Stimulated activated CD4-positive, alpha-beta T cell treated with anti-CD3 and anti-CD28 coated beads, Interleukin-15, amount 100 ng/mL, for 24 hours (primary cell): ENCODE data around the gene AGAP1.

Source experiments
- DNase-seq: peaks from one replicate; pipeline ENCODE4 v3.0.0-alpha.2; 2020

The AGAP1 gene

DNA sequence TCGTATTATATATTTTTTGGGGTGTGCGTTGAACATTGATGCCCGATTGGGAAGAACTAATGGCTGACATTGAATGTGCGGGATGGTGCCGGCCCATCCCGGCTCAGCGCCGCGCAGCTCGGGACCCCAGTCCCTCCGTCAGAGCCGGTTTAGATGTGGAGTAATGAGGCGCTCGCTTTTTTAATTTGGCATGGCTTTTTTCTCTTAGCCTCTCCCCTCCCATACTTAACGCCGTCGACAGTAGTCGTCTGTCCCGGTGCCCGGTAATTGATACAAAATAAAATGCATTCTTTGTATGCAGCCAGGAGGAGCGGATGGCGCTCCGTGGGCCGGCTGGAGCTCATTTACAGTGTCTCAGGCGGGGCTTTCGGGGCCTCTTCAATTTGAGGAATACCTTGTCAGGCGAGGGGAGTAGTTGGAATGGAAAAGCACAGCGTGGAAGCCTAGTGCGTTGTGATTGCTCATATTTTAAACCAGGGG lies 465.1 kb downstream of the AGAP1 start:
- DNase-seq: no peak

GRCh38 chr2:235960011-235960715 lies 466.3 kb downstream of the AGAP1 start:
- DNase-seq: no peak

GRCh38 chr2:235960716-235961640 lies 467.1 kb downstream of the AGAP1 start:
- DNase-seq: no peak

DNA sequence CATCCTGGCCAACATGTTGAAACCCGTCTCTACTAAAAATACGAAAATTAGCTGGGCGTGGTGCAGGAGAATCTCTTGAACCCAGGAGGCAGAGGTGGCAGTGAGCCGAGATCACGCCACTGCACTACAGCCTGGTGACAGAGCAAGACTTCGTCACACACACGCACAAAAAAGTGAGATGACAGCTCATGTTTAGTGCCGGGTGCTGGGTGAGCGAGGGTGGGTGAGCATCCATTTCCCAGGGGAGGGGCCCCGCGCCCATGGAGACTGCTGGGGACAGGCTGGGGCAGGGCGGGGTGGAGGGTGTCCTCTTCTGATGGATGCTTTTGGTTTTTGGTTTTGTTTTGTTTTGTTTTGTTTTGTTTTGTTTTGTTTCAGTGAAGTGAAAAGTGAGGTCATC lies 467.9 kb downstream of the AGAP1 start:
- DNase-seq: no peak

DNA sequence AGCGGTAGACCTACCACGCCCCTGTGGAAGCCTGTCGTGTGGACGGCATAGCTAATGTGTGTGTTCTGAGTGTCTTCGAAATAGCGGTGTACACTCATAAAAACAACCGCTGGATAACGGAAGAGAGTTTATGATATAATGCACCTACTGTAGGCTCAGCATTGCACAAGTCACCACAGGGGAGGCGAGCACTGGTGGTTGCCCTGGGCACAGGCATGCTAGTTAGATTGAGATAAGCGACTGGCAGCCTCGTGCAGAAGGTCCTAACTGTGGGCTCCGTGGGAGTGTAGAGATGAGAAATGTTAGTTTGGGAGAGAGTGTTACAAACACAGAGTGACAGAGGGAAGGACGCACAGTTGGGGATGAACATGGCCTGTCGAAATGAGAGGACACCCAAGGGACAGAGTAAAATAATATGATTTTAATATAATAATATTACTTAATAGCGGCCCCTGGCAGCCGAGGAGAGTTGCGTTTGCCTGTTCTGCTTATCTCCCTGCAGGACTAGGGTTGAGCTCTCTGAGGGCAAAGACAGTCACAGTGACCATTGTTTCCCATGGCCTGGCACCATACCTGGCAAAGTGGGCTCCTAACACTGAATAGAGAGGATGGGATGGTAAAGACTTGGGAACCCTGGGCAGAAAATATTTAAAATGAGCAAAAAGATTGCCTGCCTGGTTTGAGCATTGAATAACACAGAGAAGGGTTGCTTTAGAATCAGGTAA lies 470.2 kb downstream of the AGAP1 start:
- no peak for DNase-seq

DNA sequence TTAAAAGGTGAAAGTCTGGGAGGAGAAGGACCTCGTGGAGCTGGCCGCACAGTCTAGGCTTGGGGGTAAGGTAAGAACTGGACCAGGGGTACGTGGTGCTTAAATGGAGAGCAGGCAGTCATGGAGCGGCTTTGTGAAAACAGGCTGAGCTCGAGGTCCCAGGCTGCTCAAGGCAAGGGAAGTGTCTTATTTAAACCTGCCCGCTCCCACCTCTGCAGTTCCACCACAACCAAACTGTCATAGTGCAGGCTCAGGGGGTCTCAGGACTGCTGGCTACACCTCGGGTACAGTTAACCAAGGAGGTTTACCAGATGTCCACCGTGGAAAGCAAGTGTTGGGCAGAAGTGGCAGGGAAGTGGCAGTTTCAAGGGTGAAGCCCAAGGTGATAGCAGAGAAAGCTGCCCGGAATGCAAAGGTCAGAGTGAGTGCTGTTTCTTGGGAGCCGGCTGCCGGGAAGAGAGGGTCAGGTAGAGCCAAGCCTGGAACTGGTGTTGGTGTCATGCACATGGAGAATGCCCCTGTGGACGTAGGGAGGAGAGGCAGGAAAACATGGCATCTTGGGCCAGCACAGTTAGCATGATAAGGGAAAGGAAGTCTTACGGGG lies 471.0 kb downstream of the AGAP1 start:
- no peak for DNase-seq

- DNase-seq: no peak
Measured at GRCh38 chr2:235966396-235966795, 472.6 kb downstream of the AGAP1 start.

- no peak for DNase-seq
Measured at GRCh38 chr2:235966932-235967757, 473.3 kb downstream of the AGAP1 start.

DNA sequence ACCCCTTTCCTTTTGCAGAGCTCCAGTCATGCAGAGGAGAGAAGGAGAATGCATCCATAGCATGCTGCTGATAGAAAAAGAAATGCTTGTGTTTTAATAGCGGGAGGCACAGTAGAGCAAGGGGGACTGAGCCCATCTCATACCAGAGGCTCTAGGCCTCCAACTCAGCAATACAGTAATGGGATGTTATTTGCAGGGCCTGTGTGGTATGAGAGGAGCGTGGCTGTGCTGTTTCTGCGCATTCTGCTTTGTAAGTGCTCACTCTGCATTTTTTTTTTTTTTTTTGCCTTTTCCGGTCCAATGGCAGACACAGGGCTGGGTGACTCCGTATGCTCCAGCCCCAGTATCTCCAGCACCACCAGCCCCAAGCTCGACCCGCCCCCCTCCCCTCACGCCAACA lies 474.3 kb downstream of the AGAP1 start:
- no peak for DNase-seq

- no peak for DNase-seq
Measured at GRCh38 chr2:235968616-235969324, 474.9 kb downstream of the AGAP1 start.

DNA sequence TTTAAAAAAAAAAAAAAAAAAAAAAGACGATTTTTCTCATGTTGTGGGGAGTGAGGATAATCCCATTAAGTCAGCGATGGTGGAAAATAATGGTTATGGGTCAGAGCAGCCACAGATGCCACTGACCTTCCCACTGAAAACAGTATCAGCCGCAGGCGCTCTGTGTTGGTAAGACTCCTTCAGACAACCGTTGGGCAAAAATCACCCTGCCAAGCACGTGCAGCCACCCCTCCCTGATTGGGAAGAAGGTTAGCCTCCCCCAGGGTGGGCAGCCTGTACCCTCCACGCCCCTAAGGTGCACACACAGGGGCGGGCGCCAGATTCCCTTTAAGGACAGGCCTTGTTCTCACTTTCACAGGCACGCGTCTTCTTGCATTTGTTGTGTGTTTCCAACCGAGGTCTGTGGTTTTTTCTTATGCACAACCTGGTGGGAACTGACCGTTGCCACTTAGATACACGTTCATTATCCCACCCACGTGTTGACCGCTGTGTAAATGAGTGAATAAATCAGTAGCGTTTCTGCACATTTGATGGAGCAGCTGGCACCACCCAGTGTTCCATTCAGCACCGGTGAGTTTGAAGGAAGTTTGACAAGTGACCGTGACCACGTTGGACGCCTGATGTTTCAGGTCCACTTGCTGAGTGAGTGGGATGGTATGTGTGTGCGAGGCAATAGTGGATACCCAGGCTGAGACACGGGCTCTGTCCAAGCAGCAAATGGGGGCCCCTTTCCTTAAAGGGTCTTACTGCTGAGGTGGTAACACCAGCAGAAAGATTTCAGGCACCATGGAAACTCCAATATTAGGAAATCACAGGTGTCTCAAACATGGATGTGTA lies 476.6 kb downstream of the AGAP1 start:
- no peak for DNase-seq

DNA sequence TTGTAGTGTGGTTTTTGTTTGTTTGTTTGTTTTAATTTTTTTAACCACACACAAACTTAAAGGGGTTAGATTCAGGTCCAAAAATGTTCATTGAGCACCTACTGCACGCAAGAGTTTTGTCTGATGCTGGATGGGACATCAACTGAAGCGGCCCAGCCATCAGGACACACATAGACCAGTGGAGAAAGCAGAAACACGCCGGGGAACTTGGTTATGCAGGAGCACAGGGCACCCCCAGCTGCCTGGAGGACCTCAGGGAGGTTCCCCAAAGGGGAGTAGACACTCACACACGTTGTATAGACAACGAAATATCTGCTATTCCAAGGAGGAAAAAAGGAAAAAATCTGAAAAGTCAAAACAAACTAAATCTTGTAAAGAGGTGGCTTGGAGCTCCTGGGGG lies 482.7 kb downstream of the AGAP1 start:
- DNase-seq: no peak

GRCh38 chr2:235976956-235977355 lies 483.1 kb downstream of the AGAP1 start:
- no peak for DNase-seq

DNA sequence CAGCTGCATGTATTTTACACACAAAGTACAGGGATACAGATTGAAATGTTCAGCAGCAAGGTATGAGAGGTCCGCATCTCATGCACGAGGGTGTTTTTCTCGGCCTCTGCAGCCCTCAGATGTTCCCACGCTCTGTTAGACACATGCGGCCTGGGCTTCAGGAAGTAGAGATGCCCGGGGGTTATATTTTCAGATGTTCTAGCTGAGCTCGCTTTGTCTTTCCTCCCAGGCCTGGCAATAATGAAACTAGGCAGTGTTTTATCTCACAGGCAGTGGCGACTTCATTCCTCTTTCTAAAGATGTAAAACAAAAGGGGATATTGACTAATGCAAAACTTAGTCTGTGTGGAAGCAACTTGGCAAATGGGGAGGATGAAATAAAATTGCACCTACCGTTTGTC lies 483.6 kb downstream of the AGAP1 start:
- DNase-seq: no peak

- DNase-seq: no peak
Measured at GRCh38 chr2:235978022-235978421, 484.2 kb downstream of the AGAP1 start.

DNA sequence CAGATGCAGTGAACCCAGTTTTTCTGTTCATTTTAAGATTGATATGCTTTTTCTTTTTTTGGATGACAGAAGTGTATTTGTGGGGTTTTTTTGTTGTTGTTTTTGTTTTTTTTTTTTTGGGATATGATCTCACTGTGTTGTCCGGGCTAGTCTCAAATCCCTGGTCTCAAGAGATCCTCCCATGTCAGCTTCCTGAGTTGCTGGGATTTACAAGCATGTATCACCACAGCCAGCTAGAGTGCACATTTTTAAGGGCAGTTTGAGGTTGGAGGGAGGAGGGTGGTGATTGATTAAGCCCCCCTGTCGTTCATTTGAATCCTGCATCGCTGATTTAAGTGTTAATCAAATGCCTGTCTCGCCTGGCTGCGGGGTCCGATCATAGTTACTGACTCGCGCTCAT lies 485.2 kb downstream of the AGAP1 start:
- DNase-seq: no peak

GRCh38 chr2:235979753-235980435 lies 486.1 kb downstream of the AGAP1 start:
- DNase-seq: no peak

DNA sequence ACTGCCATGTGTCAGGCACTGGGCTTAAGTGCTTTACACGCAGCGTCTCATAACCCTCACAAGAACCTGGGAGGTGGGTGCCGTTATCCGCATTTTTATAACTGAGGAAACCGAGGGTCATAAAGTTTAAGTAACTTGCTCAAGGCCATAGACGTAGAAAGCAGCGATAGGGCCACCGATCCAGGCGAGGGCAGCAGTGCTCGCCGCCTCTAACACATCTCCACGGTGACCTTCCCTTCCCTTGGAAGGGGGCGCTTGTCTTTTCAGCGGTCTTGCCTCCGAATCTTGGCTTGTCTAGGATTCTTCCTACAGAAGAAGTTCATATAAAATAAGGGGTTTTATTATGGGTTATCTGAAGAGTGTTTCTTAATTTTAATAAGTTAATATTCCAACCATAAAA lies 487.8 kb downstream of the AGAP1 start:
- DNase-seq: no peak

DNA sequence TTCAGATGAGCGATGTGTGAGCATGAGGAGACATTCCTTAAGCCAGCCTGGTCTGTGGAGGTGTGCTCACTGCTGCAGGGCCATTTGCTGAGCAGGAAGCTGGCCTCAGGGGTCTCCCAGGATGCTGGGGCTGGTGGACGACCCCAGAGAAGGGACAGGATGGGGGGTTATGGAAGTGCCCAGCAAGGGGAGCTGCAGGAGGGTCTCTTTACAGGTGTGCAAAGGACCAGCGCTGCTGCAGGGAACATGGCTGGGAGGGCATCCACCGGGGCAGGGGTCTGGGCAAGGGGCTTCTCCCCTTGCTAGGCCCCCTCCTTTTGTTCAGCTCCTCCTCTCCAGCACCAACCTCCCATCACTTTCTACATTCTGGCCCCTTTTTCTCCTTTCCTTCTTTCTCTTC lies 489.2 kb downstream of the AGAP1 start:
- no peak for DNase-seq

GRCh38 chr2:235984552-235984951 lies 490.7 kb downstream of the AGAP1 start:
- no peak for DNase-seq
